ENCODE results near the gene DAPK1.

DAPK1 gene

DNA sequence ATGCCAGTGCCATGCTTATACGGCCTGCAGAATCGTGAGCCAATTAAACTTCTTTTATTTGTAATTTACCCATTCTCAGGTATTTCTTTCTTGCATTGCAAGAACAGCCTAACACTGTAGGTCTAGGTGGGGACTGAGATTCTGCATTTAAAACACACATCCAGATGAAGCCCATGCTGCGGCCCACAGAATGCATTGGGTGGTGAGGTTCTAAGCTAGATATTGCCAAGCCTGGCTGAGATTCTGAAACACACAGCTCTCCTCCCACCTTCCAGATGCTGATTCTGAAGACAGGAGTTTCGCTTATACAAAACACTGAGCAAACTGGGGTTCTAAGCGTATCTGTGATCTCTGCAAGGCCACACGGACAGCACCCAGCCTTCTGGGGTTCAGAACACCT lies 75.1 kb downstream of the DAPK1 start:
- DNase-seq, result no peak

DNA sequence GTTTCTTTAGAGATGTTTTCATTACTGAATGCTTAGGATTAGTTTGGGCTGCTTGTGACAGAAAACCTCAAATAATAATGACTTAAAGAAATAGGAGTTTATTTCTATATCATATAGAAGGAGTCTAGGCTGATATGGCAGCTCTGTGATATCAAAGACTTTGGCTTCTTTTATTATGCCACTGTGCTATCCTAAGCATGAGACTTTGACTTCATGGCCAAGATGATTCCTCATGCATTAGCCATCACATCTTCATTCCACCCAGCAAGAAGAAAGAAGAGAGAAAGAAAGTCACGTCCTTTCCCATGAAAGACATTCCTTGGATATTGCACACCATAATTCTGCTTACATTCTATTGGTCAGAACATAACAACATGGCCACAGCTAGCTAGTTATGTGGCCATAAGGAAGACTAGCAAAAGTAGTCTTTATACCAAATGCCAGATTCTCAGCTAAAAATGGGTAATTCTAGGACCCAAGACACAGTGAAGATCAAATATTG lies 76.2 kb downstream of the DAPK1 start:
- no peak for DNase-seq

DNA sequence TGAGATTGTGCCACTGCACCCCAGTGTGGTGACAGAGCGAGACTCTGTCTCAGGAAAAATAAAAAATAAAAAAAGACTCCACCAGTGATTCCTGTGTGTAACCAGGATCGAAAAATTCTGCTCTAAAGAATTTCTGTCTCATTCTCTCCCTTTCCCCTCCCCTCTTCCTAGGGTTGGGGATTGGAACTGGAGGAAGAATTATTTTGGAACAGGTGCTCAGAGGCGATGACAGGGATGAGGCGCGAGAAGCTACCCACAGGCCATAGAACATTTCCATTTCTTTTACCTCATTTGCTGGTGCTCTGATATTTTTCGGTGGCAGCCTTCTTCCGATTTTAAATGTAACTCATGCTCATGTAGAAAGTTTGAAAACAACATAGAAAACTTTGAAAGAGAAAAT lies 80.1 kb downstream of the DAPK1 start:
- no peak for DNase-seq

DNA sequence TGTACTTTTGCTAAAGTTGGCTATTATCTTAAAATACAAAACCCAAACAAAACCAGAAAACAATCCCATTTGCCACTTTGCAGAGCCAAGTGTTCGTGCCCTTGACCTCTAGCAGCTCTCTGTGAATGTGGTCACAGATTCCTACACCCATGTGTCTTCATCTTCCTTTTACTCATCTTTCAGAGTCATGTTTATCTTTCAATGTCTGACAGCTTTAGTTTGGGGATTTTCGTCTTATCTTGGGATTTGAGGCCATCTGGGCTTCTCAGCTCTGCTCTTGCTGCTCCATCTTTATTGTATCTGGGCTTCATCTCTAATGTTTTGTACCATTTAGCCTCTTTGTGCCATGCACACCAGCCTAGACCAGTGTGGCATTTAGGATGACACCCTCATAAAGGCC lies 81.0 kb downstream of the DAPK1 start:
- no peak for DNase-seq

DNA sequence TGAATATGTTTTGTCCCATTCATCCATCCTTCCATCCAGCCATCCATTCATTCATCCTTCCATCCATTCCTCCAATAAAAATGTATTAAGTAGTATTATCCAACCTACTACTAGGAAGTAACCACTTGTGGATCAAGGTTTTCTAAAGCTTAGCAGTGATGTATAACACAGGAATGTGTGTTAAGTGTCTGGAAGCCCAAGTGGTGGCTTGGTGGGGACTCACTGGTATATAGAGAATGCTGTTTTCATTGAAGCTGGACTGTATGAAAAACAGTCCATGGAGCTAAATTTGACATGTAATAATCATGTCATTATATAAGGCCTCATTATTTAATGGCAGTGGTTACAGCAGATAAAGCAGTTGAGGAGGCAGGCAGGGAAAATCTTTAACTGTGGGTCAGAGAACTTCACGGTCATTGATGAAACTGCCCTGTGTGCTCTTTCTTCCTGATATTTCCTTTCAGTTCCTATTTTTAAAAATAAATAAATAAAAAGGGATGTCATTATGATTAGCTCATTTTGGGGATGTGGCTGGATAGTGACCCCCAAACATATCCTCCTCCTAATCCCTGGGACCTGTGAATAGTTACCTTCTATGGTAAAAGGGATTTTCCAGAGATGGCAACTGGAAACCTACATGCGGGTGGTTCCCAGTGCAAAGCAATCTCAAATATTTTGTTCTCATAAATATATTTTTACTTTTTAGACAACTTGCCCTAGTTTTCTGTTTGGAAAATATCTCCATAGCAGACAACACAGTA lies 82.3 kb downstream of the DAPK1 start:
- no peak for DNase-seq

DNA sequence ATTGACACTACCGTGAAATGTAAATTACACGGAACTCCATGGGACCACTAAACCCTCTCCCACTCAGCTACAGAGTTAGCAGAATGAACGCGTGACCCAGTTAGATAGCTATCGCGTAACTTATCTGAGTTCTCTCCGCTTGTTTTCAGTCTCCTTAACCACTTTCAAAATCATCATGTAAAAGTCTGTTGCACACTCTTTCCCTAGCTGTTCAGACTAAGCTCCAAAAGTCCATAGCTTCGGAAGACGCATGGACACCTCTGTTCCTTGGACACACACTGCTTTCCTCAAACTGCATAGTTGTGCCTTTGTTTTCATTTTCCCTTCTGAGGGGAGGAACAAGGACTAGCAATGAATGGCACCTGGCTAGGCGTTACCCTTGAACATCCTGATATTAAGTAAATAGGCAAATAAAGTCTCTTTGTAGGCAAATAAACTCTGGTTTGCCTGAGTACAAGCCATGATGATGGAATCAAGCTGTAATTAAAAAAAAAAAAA lies 83.3 kb downstream of the DAPK1 start:
- no peak for DNase-seq

DNA sequence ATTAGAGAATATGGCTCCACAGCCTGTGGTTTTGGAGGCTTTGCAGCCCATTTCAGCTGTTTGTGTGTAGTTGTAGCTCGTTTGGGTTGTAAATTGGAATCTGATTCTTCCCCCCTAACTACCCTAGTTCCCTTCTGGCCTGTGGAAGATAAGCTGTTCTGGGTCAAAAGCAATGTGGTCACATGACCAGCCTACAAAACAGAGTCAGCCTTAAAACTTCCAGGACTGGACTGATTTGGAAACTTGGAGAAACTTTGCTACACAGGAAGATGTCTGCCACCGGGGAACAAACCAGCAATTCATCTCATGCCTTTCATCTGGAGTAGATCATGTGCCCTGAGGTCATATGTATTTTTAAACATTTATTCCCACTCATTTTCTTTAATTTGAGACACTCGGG lies 83.8 kb downstream of the DAPK1 start:
- DNase-seq, result no peak

DNA sequence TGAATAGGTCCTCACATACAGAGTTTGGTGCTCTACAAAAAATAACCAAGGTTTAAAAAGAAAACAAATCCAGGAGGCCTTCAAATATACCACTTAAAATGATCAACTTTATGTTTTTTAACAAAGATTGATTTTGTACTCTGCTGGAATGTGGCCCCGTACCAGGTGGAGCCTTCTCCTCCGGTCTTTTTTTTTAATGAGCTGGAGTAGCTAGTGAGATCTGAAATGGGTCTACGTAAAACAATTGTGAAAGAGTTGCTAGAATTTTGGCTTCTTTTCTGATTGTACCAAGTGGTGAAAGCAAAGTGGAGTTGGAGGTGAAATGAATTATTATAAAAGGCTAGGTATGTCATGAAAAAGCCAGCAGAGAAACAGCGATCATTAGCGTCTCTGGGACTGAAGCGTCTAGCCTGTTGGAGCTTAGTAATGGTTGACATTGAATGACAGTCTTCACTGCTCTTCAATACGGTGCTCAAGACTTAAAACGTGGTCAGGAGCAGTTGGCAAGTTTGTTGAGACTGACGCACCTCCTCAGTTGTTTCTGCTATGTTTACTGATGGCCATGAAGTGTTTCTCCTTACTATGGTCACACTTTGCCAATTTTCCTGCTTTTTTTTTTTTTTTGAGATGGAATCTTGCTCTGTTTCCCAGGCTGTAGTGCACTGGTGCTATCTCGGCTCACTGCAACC lies 84.4 kb downstream of the DAPK1 start:
- DNase-seq, result no peak

DNA sequence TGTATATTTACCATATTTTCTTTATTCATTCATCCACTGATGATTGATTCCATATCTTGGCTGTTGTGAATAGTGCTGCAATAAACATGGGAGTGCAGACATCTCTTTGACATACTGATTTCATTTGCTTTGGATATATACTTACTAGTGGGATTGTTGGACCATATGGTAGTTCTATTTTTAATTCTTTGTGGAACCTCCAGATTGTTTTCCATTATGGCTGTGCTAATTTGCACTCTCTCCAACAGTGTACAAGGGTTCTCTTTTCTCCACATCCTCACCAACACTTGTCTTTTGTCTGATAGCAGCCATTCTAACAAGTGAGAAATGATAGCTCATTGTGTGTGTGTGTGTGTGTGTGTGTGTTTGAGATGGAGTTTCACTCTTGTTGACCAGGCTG lies 86.7 kb downstream of the DAPK1 start:
- DNase-seq, result no peak

DNA sequence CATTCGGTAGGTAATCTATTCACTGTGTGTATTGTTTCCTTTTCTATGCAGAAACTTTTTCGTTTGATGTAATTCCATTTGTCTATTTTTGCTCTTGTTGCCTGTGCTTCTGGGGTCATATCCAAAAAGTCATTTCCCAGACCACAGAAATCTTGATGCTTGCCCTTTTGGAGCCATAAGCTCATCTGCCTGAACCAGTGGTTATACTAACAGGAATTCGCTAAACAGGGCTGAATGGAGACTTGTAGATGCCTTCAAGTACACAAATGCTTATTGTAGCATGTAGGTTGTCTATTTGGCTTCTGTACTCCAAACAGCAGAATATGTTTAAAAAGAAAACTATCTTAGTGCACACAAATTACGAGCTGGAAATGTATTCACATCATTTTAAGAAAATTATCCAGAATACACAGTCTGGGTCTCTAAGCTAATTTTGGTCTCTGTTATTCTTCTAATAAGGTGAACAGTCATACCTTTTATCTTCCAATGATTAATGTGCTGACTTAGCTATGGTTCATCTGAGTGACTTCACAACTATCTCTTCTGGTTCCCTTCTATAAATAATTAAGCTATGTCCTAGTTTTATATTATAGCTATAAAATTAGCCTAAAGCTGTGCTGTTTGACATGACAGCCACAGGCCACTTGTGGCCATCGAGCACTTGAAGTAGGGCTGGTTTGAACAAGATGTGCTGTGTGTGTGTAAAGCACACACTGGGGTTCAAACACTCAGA lies 87.6 kb downstream of the DAPK1 start:
- no peak for DNase-seq

DNA sequence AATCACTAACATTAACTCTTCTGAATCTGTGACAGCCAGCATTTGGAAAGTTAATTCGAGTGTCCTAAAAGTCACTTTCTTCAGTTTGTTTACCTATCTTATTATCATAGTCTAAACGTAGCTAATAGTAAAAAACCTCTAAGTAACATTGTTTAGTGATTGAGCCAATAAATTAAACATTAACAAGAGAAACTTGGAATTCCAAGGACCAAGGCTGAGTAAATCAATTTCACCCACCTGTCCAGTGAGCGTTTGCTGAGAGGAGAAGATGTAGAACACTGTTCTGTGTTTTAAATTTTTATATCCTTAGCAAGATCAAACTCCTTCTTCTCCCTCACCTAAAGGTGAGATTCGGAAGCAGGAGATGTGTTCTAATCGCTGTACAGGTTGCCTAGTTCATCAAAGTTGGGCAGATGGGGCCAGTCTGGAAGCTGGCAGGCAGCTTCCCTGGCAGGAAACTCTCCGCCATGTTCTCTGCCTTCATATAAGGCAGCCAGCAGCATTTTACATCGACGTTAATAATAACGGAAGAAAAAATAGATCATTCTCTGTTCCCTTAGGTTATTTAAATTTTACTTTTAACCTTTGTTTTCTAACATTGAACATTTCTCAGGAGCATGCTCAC lies 89.2 kb downstream of the DAPK1 start:
- DNase-seq, result no peak

DNA sequence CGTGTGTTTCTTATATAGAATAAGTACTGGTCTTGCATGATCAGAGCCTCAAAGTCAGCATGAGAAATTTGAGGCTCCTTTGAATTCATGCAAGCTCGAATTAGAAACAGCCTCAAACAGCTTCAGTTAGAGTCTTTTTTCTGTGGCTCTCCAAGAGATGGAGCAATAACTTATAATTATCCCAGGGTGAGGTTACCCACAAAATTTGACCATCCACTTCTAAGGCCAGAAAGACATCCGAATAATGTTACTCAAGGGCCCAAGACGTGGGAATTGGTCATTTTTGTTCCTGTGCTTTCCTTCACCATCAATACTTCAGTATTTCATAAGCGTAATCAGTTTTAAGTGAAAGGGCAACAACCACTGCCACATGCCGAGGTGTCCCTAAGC lies 89.7 kb downstream of the DAPK1 start:
- DNase-seq, result no peak

DNA sequence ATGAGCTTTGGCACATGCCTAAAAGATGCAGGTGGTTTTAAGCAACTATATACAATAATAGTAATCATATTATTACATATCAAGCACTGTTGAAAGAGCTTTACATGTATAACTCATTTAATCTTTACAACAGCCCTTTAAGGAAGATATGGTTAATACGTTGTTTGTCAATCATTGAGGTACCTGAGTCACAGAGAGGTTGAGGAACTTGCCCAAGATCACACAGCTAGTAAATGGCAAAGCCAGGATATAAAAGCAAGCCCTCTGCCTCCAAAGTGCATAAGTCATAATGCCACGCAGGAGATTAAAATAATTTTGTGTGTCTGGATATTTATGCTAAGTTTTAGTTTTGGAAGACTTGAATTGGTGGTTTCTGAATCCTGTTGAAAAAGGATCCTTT lies 90.2 kb downstream of the DAPK1 start:
- DNase-seq, result no peak

DNA sequence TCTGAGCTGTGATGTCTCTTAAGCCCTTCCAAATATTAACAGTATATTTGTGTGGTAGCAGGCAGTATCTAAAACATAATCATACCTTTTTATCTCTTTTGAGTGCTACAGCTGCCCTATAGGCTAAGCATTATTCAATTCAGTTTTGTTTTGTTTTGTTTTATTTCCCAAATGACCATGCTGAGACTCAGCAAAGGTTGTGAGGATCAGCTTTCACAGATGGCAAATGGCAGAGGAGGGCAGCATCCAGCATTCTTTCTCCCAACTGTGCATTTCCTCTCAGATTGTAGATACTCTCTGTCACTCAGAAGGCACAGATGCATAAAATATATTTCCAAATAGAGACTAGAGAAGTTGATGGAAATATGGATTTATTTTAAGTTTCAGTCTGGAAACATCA lies 90.7 kb downstream of the DAPK1 start:
- no peak for DNase-seq

DNA sequence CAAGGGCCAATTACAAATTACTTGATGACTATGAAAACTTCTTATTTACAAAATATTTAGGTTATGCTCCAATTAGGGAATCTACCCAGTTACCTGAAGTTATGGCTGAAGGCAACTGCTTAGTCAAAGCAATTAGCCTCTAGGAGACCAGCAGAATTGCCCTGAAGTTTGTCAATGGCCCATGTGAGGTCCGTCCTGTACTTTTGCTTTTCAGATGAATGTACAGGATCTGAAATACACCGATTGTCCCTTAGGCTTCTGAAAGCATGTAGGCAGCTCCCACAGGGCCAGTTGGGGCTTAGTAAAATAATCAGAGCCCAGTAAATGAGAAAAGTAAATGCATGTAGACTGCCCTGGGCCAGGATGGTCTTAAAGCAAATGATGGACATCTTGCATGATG lies 93.3 kb downstream of the DAPK1 start:
- no peak for DNase-seq

DNA sequence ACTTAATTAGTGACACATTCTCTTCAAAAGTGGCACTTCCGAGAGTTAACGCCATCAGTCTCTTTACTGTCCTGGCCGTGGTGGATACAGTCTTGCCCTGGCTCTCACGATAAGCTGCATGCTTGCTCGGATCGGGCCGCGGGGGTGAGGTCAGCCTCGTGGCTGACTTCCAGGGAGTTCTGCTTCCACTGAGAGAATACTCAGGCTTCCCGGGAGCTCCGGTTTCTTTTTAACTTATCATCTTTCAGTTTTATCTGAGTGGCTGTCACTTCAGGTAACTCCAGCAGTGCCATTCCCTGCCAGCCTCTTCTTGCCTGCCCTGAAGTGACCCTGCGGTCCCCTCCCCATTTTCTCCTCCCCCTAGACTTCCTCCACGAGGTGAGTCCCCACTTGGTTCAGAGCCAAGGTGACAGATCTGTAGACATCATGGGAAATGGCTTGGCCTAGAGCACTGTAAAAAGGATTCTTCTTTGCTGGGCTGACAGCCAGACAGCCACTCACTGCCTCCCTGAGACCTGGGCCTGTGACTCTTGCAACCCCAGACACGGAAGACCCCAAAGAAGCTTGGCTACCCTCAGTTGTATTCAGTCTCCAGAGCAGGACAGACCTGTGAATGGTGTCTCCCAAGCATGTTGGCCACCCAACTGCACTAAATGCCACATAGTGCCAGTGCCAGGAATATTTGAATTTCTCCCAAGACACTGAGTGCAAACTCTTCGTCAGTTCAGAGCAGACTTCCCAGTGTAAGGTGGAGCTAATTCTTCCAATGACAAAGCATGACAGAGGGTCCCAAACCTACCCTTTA lies 95.1 kb downstream of the DAPK1 start:
- DNase-seq, result peak; percentile 80

DNA sequence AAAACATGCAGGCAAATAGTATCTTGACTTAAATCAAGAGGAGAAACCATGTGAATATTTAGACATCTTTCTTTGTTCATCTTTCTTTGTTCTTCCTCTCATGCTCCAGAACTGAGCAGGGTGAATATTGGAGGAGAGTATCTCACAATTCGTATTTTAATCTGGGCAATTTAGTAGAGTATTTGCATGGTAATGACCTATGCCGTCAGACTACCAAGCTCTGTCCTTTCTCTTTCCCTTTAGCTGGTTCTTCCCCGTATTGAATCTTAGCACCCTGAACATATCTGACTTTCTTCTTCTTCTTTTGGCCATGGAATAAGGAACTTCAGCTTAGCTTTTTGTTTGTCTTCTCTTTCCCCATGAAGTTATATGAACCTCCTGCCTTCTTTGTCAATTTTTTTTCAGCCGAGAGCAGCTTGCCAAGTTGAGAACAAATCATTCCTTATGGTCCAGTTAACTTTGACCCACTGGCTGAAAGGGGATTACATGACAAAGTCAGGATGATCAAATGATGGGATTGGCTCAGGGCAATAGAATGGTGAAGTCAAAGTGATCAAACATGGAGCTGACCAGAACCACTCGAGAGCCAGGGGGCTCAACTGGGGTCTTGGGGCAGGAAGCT lies 95.8 kb downstream of the DAPK1 start:
- DNase-seq, result no peak

DNA sequence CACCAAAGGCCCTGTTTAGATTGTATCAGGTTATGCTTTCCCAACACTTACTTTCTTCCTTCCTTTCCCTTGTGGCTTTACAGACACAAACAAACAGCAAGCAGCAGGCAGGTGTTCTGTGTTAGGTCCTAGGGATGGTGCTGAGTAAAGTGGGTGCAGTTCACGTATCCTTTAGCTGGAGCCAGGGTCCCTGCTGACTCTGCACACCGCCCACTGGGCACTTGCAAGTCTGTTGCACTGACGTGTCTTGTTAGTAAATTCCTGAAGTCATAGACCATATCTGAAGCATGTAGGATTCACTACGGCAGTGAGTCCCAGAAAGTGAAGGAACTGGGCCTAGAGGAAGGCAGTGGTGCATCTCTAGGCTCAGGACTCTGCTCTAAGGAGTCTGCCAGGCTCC lies 96.5 kb downstream of the DAPK1 start:
- no peak for DNase-seq

DNA sequence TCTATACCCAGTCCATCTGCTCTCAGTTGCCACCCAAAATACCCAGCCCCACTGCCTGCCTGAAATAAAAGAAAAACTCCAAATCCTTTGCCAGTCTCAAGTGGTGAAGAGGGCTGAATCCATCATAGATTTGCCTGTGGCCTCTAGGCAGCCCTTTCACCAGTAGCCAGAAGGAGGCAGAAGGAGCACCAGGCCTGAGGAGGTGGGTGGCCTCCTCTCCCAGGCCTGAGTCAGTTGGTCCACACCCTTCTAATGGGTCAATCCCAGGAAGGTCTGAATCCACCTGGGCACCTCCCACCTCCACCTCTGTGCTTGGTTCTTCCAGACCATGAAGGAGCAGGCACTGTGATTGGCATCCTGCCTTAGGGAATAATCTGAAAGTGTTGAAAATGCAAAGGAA lies 97.0 kb downstream of the DAPK1 start:
- no peak for DNase-seq

DNA sequence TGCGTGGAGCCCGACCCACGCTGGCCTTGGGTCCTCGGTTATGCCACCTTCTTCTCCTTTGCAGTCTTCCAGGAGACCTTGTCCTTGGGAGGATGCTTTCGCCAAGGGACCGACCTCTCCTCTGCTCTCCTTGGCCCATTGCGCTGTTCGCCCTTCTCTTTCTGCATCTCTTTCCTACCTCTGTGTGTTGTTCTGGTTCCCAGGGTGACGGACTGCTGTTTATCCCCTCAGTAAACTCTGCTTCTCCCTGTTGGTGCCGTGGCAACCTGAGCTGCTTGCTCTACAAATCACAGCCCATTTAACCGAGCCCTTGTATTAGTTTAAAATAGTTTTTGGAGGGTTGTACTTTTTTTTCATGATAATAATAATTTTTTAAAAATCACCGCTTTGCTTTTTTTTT lies 97.9 kb downstream of the DAPK1 start:
- DNase-seq, result no peak

DNA sequence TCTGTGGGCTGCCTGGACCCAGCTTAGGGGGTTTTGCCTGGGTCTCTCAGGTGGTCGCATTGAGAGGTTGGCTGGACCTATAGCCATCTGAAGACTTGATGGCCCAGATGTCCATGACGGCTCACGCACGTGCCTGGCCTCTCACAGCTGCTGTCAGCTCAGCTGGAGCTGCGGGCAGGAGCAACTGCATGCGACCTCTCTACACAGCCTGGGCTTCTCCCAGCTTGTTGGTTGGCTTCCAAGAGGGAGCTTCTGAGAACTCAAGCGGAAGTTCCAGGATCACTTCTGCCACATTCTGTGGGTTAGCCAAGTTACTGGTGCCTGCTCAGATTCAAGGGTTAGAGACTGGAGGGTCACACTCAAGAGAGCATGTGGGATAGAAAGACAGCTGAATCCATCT lies 99.2 kb downstream of the DAPK1 start:
- no peak for DNase-seq

Data from NCI-H2029 (cell line).